SK-N-SH treated with all-trans-retinoic acid at 6 μM for 48 hours (cell line): Measurements from ENCODE around the gene HCFC1R1.
"Not testable (repeated sequence)": the region's sequence is repeated elsewhere in the genome, so short reads cannot be mapped to it uniquely, and the experiment has no call there.

ENCODE experiments used
- ATAC-seq: fragments of 200-7000 bp; cut with Tn5 transposase; 3 replicates; pipeline ENCODE4 v1.9.1; 2020; ENCODE audit warnings: mild to moderate bottlenecking, moderate library complexity
- ARNTL ChIP-seq: fragments of 450-650 bp; formaldehyde crosslinking; IDR thresholded peaks from 2 replicates; pipeline ENCODE4 v1.5.0; 2020; ENCODE audit warnings: low read depth, mild to moderate bottlenecking, moderate library complexity, borderline replicate concordance
- BACH2 ChIP-seq: fragments of 250-450 bp; sonication (Bioruptor Pico); IDR thresholded peaks from 2 replicates; pipeline ENCODE4 v1.9.0; 2021; ENCODE audit warnings: mild to moderate bottlenecking, borderline replicate concordance
- CSDC2 ChIP-seq: fragments of 250-450 bp; sonication (Bioruptor Pico); IDR thresholded peaks from 2 replicates; pipeline ENCODE4 v1.5.0; 2020; ENCODE audit warnings: mild to moderate bottlenecking, moderate library complexity
- ESRRG ChIP-seq: fragments of 250-450 bp; sonication (Bioruptor Pico); IDR thresholded peaks from 2 replicates; pipeline ENCODE4 v1.6.1; 2021; ENCODE audit warnings: mild to moderate bottlenecking
- GLIS3 ChIP-seq: fragments of 250-450 bp; sonication (Bioruptor Pico); IDR thresholded peaks from 2 replicates; pipeline ENCODE4 v1.5.0; 2020; ENCODE audit warnings: mild to moderate bottlenecking, moderate library complexity
- ISL1 ChIP-seq: fragments of 250-450 bp; sonication (Bioruptor Pico); IDR thresholded peaks from 2 replicates; pipeline ENCODE4 v2.1.2; 2022; ENCODE audit warnings: mild to moderate bottlenecking, moderate library complexity
- PPARA ChIP-seq: fragments of 250-450 bp; sonication (Bioruptor Pico); IDR thresholded peaks from 2 replicates; pipeline ENCODE4 v1.5.0; 2020; ENCODE audit warnings: mild to moderate bottlenecking, borderline replicate concordance
- SNAI2 ChIP-seq: fragments of 250-450 bp; sonication (Bioruptor Pico); IDR thresholded peaks from 2 replicates; pipeline ENCODE4 v1.5.0; 2020; ENCODE audit warnings: mild to moderate bottlenecking, moderate library complexity
- ZC3H10 ChIP-seq: fragments of 250-450 bp; sonication (Bioruptor Pico); IDR thresholded peaks from 2 replicates; pipeline ENCODE4 v1.5.1; 2021; ENCODE audit warnings: mild to moderate bottlenecking, moderate library complexity
- ZFP3 ChIP-seq: fragments of 250-450 bp; sonication (Bioruptor Pico); IDR thresholded peaks from 2 replicates; pipeline ENCODE4 v1.5.0; 2020; ENCODE audit warnings: mild to moderate bottlenecking, moderate library complexity
- ZFP30 ChIP-seq: fragments of 450-650 bp; formaldehyde crosslinking; IDR thresholded peaks from 2 replicates; pipeline ENCODE4 v1.5.0; 2022; ENCODE audit warnings: mild to moderate bottlenecking, moderate library complexity
- ZNF70 ChIP-seq: fragments of 450-650 bp; formaldehyde crosslinking; IDR thresholded peaks from 2 replicates; pipeline ENCODE4 v1.5.0; 2020; ENCODE audit warnings: mild to moderate bottlenecking, moderate library complexity
- ZNF8 ChIP-seq: fragments of 450-650 bp; formaldehyde crosslinking; IDR thresholded peaks from 2 replicates; pipeline ENCODE4 v1.5.0; 2020; ENCODE audit warnings: mild to moderate bottlenecking, moderate library complexity
- TF ChIP-seq, protein P1 (sequence below): fragments of 250-450 bp; sonication (Bioruptor Pico); IDR thresholded peaks from 2 replicates; pipeline ENCODE4 v1.8.0; 2020; ENCODE audit warnings: mild to moderate bottlenecking, moderate library complexity, borderline replicate concordance
- TF ChIP-seq, protein P2 (sequence below): fragments of 250-450 bp; sonication (Bioruptor Pico); IDR thresholded peaks from 2 replicates; pipeline ENCODE4 v1.8.0; 2021; ENCODE audit warnings: low read depth, mild to moderate bottlenecking, moderate library complexity, borderline replicate concordance
- TF ChIP-seq, protein P3 (sequence below): fragments of 250-450 bp; sonication (Bioruptor Pico); IDR thresholded peaks from 2 replicates; pipeline ENCODE4 v1.5.0; 2020; ENCODE audit warnings: mild to moderate bottlenecking, moderate library complexity

Gene HCFC1R1

DNA sequence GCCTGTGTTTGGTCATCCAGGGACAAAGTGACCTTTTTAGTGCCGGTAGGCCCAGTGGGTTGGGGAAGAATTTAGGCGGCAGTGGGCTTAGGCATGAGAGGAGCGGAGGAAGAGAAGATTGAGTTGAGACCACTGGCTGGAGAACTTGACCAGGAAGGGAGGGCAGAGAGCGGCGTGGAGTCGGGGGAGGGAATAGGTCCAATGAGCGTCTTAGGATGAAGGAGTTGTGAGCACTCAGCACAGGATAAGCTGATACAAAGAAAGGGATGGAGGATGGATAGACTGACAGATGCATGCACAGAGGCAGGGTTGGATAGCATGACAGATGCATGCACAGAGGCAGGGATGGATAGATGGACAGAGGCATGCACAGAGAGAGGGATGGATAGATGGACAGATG lies 49.7 kb upstream of the HCFC1R1 start:
- no peak for TF ChIP-seq ZNF70 (CRISPR knock-in tag)
- no peak for TF ChIP-seq ARNTL (CRISPR knock-in tag)
- TF ChIP-seq ESRRG (CRISPR knock-in tag), result no peak
- TF ChIP-seq, protein P1, sequence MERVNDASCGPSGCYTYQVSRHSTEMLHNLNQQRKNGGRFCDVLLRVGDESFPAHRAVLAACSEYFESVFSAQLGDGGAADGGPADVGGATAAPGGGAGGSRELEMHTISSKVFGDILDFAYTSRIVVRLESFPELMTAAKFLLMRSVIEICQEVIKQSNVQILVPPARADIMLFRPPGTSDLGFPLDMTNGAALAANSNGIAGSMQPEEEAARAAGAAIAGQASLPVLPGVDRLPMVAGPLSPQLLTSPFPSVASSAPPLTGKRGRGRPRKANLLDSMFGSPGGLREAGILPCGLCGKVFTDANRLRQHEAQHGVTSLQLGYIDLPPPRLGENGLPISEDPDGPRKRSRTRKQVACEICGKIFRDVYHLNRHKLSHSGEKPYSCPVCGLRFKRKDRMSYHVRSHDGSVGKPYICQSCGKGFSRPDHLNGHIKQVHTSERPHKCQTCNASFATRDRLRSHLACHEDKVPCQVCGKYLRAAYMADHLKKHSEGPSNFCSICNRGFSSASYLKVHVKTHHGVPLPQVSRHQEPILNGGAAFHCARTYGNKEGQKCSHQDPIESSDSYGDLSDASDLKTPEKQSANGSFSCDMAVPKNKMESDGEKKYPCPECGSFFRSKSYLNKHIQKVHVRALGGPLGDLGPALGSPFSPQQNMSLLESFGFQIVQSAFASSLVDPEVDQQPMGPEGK, result no peak
- no peak for TF ChIP-seq ZC3H10 (CRISPR knock-in tag)
- TF ChIP-seq SNAI2, result no peak

DNA sequence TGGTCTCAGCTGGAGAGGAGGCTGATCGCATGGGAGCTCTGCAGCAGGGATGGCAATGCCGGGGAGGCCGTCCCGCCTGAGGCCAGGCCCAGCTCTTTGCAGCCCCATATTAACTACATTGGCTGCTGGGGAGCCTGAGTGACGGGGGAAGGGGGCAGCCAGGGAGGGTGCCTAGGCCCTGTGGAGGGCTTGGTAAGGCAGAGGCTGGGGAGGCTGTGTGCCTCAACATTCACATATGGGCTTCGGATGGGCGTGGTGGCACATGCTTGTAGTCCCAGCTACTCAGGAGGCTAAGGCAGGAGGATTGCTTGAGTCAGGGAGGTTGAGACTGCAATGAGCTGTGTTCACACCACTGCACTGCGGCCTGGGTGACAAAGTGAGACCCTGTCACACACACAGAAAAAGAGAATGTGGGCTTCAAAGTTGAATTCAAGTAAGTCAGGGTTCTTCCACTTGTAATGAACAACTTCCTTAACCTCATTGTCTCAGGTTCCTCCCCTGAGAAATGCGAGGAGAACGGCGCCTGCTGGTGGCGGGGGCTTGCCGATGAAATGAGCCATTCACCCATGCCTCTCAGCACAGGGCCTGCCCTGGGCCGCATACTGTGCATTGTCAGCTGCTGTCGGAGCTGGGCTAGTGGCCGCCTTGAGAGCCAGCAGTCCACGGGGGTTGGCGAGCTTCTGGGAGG lies 49.0 kb upstream of the HCFC1R1 start:
- ATAC-seq, result not testable (repeated sequence)

More for the DNA sequence above, 49.7 kb upstream of the HCFC1R1 start:
- ATAC-seq, result no peak

DNA sequence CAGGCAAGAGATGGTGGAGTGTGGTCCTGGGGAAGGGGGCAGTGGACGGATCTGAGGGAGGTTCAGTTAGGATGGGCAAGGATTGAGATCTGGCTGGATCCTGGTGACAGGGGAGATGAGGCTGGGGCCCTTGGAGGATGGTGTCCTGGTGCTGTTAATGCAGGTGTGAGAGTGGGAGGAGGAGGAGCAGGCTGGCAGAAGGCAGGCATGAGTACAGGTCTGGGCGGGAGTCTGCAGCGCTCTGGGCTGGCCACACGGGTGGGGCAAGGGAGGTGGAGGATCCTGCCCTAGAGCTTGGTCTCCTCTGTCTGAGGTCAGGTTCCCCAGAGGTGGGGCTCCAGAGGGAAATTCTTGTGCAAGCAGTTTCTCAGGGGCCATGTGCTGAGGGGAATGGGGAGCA lies 48.4 kb upstream of the HCFC1R1 start:
- not testable (repeated sequence) for ATAC-seq

DNA sequence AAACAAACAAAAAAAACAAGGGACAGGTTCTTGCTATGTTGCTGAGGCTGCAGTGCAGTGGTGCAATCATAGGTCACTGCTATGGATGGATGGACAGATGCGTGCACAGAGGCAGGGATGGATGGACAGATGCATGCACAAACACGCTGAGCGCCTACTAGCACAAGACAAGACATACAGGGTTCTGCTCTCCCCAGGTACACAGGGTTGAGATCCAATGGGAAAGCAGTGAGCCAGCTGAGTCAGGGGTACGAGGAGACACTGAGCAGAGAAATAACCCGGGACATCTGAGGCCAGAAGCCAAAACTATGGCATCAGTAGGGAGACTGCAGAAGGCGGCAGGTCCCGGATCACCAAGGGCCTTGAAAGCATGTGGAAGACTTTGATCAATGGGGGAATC lies 47.9 kb upstream of the HCFC1R1 start:
- TF ChIP-seq, protein P1, result no peak
- TF ChIP-seq ZFP30 (CRISPR knock-in tag) (no peak), ZC3H10 (CRISPR knock-in tag) (no peak), ZNF70 (CRISPR knock-in tag) (no peak), PPARA (CRISPR knock-in tag) (no peak), BACH2 (CRISPR knock-in tag) (no peak), ZFP3 (CRISPR knock-in tag) (no peak), GLIS3 (no peak), CSDC2 (no peak), ESRRG (CRISPR knock-in tag) (no peak)
- TF ChIP-seq, all 23 proteins: peak for 0
- ATAC-seq, result no peak

DNA sequence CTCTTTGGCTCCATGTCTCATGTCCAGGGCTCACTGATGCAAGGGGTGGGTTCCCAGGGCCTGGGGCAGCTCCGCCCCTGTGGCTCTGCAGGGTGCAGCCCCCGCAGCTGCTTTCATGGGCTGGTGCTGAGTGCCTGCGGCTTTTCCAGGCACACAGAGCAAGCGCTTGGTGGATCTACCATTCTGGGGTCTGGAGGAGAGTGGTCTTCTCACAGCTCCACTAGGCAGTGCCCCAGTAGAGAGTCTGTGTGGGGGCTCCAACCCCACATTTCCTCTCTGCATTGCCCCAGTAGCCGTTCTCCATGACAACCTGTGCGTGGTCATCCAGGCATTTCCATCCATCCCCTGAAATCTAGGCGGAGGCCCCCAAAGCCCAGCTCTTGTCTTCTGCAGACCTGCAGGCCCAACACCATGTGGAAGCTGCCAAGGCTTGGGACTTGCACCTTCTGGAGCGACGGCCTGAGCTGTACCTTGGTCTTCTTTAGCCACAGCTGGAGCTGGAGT lies 46.9 kb upstream of the HCFC1R1 start:
- no peak for ATAC-seq
- TF ChIP-seq ZC3H10 (CRISPR knock-in tag), result no peak
- no peak for TF ChIP-seq ZNF70 (CRISPR knock-in tag)
- TF ChIP-seq ISL1, result no peak
- TF ChIP-seq PPARA (CRISPR knock-in tag), result no peak
- no peak for TF ChIP-seq BACH2 (CRISPR knock-in tag)
- no peak for TF ChIP-seq ZNF8 (CRISPR knock-in tag)
- TF ChIP-seq, protein P2, sequence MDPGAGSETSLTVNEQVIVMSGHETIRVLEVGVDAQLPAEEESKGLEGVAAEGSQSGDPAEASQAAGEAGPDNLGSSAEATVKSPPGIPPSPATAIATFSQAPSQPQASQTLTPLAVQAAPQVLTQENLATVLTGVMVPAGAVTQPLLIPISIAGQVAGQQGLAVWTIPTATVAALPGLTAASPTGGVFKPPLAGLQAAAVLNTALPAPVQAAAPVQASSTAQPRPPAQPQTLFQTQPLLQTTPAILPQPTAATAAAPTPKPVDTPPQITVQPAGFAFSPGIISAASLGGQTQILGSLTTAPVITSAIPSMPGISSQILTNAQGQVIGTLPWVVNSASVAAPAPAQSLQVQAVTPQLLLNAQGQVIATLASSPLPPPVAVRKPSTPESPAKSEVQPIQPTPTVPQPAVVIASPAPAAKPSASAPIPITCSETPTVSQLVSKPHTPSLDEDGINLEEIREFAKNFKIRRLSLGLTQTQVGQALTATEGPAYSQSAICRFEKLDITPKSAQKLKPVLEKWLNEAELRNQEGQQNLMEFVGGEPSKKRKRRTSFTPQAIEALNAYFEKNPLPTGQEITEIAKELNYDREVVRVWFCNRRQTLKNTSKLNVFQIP (CRISPR knock-in tag), result no peak
- TF ChIP-seq, protein P3, sequence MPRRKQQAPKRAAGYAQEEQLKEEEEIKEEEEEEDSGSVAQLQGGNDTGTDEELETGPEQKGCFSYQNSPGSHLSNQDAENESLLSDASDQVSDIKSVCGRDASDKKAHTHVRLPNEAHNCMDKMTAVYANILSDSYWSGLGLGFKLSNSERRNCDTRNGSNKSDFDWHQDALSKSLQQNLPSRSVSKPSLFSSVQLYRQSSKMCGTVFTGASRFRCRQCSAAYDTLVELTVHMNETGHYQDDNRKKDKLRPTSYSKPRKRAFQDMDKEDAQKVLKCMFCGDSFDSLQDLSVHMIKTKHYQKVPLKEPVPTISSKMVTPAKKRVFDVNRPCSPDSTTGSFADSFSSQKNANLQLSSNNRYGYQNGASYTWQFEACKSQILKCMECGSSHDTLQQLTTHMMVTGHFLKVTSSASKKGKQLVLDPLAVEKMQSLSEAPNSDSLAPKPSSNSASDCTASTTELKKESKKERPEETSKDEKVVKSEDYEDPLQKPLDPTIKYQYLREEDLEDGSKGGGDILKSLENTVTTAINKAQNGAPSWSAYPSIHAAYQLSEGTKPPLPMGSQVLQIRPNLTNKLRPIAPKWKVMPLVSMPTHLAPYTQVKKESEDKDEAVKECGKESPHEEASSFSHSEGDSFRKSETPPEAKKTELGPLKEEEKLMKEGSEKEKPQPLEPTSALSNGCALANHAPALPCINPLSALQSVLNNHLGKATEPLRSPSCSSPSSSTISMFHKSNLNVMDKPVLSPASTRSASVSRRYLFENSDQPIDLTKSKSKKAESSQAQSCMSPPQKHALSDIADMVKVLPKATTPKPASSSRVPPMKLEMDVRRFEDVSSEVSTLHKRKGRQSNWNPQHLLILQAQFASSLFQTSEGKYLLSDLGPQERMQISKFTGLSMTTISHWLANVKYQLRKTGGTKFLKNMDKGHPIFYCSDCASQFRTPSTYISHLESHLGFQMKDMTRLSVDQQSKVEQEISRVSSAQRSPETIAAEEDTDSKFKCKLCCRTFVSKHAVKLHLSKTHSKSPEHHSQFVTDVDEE (CRISPR knock-in tag), result no peak
- TF ChIP-seq, protein P1, result no peak
- no peak for TF ChIP-seq GLIS3

DNA sequence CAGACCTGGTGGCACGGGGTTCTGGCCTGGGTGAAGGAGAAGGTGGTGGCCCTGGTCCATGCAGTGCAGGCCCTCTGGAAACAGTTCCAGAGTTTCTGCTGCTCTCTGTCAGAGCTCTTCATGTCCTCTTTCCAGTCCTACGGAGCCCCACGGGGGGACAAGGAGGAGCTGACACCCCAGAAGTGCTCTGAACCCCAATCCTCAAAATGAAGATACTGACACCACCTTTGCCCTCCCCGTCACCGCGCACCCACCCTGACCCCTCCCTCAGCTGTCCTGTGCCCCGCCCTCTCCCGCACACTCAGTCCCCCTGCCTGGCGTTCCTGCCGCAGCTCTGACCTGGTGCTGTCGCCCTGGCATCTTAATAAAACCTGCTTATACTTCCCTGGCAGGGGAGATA lies 45.4 kb upstream of the HCFC1R1 start:
- not testable (repeated sequence) for ATAC-seq
